Ishikawa (cell line): Measurements from ENCODE around the gene GNG11.

Experiments used
- CEBPB ChIP-seq: IDR thresholded peaks from 2 replicates; pipeline ENCODE4 v1.6.1; 2012
- CREB1 ChIP-seq: IDR thresholded peaks from 2 replicates; pipeline ENCODE4 v1.6.1; 2012; ENCODE audit warnings: low read depth
- EGR1 ChIP-seq: IDR thresholded peaks from 2 replicates; pipeline ENCODE4 v1.6.1; 2012
- EP300 ChIP-seq: IDR thresholded peaks from 2 replicates; pipeline ENCODE4 v1.6.1; 2012; ENCODE audit warnings: borderline replicate concordance
- FOXM1 ChIP-seq: IDR thresholded peaks from 2 replicates; pipeline ENCODE4 v1.6.1; 2012; ENCODE audit warnings: low read depth, borderline replicate concordance
- MAX ChIP-seq: IDR thresholded peaks from 2 replicates; pipeline ENCODE4 v1.6.1; 2012
- NFIC ChIP-seq: IDR thresholded peaks from 2 replicates; pipeline ENCODE4 v1.6.1; 2012
- RAD21 ChIP-seq: IDR thresholded peaks from 2 replicates; pipeline ENCODE4 v1.6.1; 2012; ENCODE audit warnings: low read depth
- REST ChIP-seq: IDR thresholded peaks from 2 replicates; pipeline ENCODE4 v1.6.1; 2012; ENCODE audit warnings: low read depth, mild to moderate bottlenecking
- TAF1 ChIP-seq: IDR thresholded peaks from 2 replicates; pipeline ENCODE4 v1.6.1; 2012; ENCODE audit warnings: low read depth, mild to moderate bottlenecking
- TCF12 ChIP-seq: IDR thresholded peaks from 2 replicates; pipeline ENCODE4 v1.6.1; 2012; ENCODE audit warnings: low read depth
- TEAD4 ChIP-seq: IDR thresholded peaks from 2 replicates; pipeline ENCODE4 v1.6.1; 2012
- YY1 ChIP-seq: IDR thresholded peaks from 2 replicates; pipeline ENCODE4 v1.6.1; 2012; ENCODE audit warnings: low read depth
- ZBTB7A ChIP-seq: IDR thresholded peaks from 2 replicates; pipeline ENCODE4 v1.6.1; 2012; ENCODE audit warnings: low read depth
- TF ChIP-seq, protein P1 (sequence below): IDR thresholded peaks from 2 replicates; pipeline ENCODE4 v1.6.1; 2012

GNG11 gene

GRCh38 chr7:93935102-93935501, 13.6 kb downstream of the GNG11 start:
- TF ChIP-seq EP300 = no peak
- TF ChIP-seq ZBTB7A = no peak
- TF ChIP-seq REST = no peak
- TF ChIP-seq FOXM1 = no peak
- TF ChIP-seq TEAD4 = no peak
- TF ChIP-seq CREB1 = no peak
- TF ChIP-seq RAD21 = no peak
- TF ChIP-seq TCF12 = no peak
- TF ChIP-seq, protein P1, sequence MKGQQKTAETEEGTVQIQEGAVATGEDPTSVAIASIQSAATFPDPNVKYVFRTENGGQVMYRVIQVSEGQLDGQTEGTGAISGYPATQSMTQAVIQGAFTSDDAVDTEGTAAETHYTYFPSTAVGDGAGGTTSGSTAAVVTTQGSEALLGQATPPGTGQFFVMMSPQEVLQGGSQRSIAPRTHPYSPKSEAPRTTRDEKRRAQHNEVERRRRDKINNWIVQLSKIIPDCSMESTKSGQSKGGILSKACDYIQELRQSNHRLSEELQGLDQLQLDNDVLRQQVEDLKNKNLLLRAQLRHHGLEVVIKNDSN = no peak
- no peak for TF ChIP-seq YY1
- no peak for TF ChIP-seq MAX
- TF ChIP-seq TAF1 = no peak
- no peak for TF ChIP-seq EGR1
- no peak for TF ChIP-seq NFIC
- no peak for TF ChIP-seq CEBPB

DNA sequence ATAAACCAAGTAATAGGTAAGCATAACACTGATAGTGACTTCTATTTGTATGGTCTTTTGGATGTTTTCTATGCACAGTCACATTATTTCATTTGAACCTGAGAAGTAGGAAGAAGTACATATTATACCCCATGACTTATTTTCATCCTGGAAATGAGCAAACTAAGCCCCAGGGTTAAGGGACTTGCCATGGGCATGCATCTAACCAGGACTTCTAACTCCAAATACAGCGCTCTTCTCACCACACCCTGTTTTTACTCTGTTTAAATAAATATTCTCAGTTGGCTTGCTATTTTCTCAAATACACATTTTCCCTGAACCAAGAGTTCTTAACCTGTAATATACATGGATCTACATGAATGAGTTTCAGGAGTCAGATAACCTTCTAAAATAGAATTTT, 16.3 kb downstream of the GNG11 start:
- TF ChIP-seq NFIC (no peak), FOXM1 (no peak), CEBPB (no peak), MAX (no peak), EP300 (no peak), CREB1 (no peak), YY1 (no peak), TCF12 (no peak), ZBTB7A (no peak), TEAD4 (no peak)

DNA sequence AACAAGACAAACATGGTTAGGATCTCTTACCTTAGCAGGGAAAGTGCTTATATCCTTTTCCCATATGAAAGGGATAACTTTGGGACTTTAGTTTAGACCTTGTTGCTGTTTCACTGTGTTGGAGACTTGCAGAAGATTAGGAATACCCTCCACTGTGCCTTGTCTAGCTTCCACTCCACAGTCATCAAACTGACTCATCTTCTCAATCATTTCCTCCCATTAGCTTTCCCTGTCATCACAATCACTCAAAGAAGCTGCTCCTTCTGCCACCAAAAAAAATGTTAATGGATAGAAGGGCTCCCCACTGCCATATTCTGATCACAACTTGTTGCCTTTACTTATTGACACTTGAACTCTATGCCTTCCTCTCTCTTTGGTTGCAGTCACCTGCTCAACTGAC, 16.8 kb downstream of the GNG11 start:
- TF ChIP-seq MAX = no peak
- no peak for TF ChIP-seq TEAD4
- no peak for TF ChIP-seq TAF1
- TF ChIP-seq, protein P1 = no peak
- TF ChIP-seq NFIC = no peak
- no peak for TF ChIP-seq CREB1
- TF ChIP-seq REST = no peak
- TF ChIP-seq TCF12 = no peak

DNA sequence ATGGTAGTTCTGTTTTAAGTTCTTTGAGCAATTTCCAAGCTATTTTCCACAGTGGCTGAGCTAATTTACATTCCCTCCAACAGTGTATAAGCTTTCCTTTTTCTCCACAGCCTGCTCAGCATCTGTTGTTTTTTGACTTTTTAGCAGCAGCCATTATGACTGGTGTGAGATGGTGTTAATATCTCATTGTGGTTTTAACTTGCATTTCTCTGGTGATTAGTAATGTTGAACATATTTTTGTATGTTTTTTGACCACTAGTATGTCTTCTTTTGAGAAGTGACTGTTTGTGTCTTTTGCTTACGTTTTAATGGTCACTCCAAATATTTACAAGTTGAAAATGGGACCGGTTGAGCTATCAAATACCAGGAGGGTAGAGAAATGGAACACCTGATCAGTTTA, 20.4 kb downstream of the GNG11 start:
- TF ChIP-seq CEBPB (no peak), TCF12 (no peak), REST (no peak), YY1 (no peak), CREB1 (no peak), ZBTB7A (no peak), NFIC (no peak), EGR1 (no peak), FOXM1 (no peak), MAX (no peak), RAD21 (no peak), TAF1 (no peak)
- TF ChIP-seq, protein P1 = no peak
